Fibroblast of lung (primary cell): ENCODE data around the gene ARHGEF7.
"Not testable (repeated sequence)": the region's sequence is repeated elsewhere in the genome, so short reads cannot be mapped to it uniquely, and the experiment has no call there.

Experiments
- EZH2 ChIP-seq: IDR thresholded peaks from 2 replicates; pipeline ENCODE4 v1.5.1; 2012; ENCODE audit warnings: low read length, control low read depth, mild to moderate bottlenecking; ENCODE audit errors: missing control alignments
- TF ChIP-seq, protein P1 (sequence below), 2 donors: IDR thresholded peaks in 1 of 2; conservative IDR thresholded peaks in 1 of 2; 1 replicate in 1 of 2; 2 replicates in 1 of 2; pipeline ENCODE4 v1.5.1; 2011 to 2012; ENCODE audit warnings: low read length in 2 of 2, control low read depth in 1 of 2, inconsistent platforms in 1 of 2, low read depth in 1 of 2, mild to moderate bottlenecking in 1 of 2

DNA sequence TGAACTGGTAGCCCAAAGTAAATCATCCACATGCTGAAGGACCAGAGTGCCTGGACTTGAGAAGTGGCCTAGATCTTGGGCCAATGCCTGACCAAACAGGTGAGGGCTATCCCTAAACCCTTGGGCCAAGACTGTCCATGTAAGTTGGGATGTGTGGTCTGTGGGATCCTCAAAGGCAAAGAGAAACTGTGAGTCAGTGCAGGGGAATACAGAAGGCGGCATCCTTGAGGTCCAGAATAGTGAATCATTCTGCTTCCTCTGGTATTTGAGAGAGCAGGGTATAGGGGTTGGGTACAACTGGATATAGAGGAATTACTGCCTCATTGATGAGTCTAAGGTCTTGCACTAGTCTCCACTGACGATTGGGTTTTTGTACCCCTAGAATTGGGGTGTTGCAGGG is 79.5 kb downstream of the ARHGEF7 start:
- TF ChIP-seq, protein P1, sequence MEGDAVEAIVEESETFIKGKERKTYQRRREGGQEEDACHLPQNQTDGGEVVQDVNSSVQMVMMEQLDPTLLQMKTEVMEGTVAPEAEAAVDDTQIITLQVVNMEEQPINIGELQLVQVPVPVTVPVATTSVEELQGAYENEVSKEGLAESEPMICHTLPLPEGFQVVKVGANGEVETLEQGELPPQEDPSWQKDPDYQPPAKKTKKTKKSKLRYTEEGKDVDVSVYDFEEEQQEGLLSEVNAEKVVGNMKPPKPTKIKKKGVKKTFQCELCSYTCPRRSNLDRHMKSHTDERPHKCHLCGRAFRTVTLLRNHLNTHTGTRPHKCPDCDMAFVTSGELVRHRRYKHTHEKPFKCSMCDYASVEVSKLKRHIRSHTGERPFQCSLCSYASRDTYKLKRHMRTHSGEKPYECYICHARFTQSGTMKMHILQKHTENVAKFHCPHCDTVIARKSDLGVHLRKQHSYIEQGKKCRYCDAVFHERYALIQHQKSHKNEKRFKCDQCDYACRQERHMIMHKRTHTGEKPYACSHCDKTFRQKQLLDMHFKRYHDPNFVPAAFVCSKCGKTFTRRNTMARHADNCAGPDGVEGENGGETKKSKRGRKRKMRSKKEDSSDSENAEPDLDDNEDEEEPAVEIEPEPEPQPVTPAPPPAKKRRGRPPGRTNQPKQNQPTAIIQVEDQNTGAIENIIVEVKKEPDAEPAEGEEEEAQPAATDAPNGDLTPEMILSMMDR (conservative IDR thresholded peaks at IDR 0.05 in 1 of 2, IDR thresholded peaks at IDR 0.05 in 1 of 2; ENCODE audit: low read depth in 1 of 2, low read length in 2 of 2), result not testable (repeated sequence)
- not testable (repeated sequence) for TF ChIP-seq EZH2
